Spleen (tissue), 11 donors: Measurements from ENCODE around the gene TTI1. TPM values are rescaled to one million over a fixed set of nuclear protein-coding genes. Genes with fewer than 3 reads are reported as not detected.

Source experiments
- DNase-seq: peaks from one replicate; pipeline ENCODE4 v3.0.0-alpha.2; 2020
- H3K27ac ChIP-seq, 8 donors: fragments of 200-600 bp; sonication (generic) in 7 of 8; 1 replicate in 4 of 8; 2 replicates in 4 of 8; pipeline versions ENCODE4 v1.5.0 to v1.8.0; 2016 to 2021; ENCODE audit warnings: inconsistent platforms in 4 of 8, mild to moderate bottlenecking in 4 of 8, moderate library complexity in 1 of 8
- H3K27me3 ChIP-seq, 7 donors: fragments of 200-600 bp; sonication (generic) in 6 of 7; replicated peaks in 1 of 7; 1 replicate in 4 of 7; 2 replicates in 3 of 7; pipeline versions ENCODE4 v1.5.0 to v1.8.0; 2016 to 2021; ENCODE audit warnings: inconsistent platforms in 3 of 7, mild to moderate bottlenecking in 1 of 7
- H3K36me3 ChIP-seq, 6 donors: fragments of 200-600 bp; sonication (generic) in 5 of 6; 1 replicate in 4 of 6; 2 replicates in 2 of 6; pipeline versions ENCODE4 v1.5.0 to v1.8.0; 2016 to 2021; ENCODE audit warnings: inconsistent platforms in 2 of 6
- H3K4me1 ChIP-seq, 6 donors: fragments of 200-600 bp; sonication (generic) in 5 of 6; 1 replicate in 3 of 6; 2 replicates in 3 of 6; pipeline versions ENCODE4 v1.5.0 to v1.8.0; 2016 to 2021; ENCODE audit warnings: inconsistent platforms in 3 of 6
- H3K4me3 ChIP-seq, 8 donors: fragments of 200-600 bp; sonication (generic) in 7 of 8; 1 replicate in 4 of 8; 2 replicates in 4 of 8; pipeline versions ENCODE4 v1.5.0 to v1.8.0; 2016 to 2021; ENCODE audit warnings: inconsistent platforms in 4 of 8, mild to moderate bottlenecking in 4 of 8, moderate library complexity in 2 of 8
- H3K9me3 ChIP-seq, 8 donors: fragments of 200-600 bp; sonication (generic) in 7 of 8; 1 replicate in 4 of 8; 2 replicates in 4 of 8; pipeline versions ENCODE4 v1.5.0 to v1.8.0; 2016 to 2021; ENCODE audit warnings: inconsistent platforms in 4 of 8
- POLR2A ChIP-seq, 3 donors: fragments of 450-650 bp; IDR thresholded peaks; one replicate each; pipeline ENCODE4 v1.5.1; 2017; ENCODE audit warnings: antibody characterized with exemption in 3 of 3, mild to moderate bottlenecking in 1 of 3
- POLR2AphosphoS5 ChIP-seq, 3 donors: sonication (generic); formaldehyde crosslinking; IDR thresholded peaks; one replicate each; pipeline ENCODE4 v1.5.1; 2017; ENCODE audit warnings: antibody characterized with exemption in 3 of 3
- WGBS, 5 donors: extraction: QIAGEN DNeasy Blood & Tissue Kit in 3 of 5; methylation state at CpG; one replicate each; pipeline versions ENCODE4 v1.1.5 to v1.1.7; 2013 to 2018; 5-methylcytosine and 5-hydroxymethylcytosine counted together
- intact Hi-C: fragments of 100-400 bp; cut with DNase I; formaldehyde crosslinking; loops from one replicate; pipeline ENCODE4 v1.15.0; 2023; ENCODE audit warnings: low total_unique reads
- polyA plus RNA-seq, 3 donors: library from polyadenylated mRNA; stranded (reverse); fragments of 200-250 nt; gene quantifications; one replicate each; pipeline ENCODE4 v1.2.1, GENCODE V29; 2013
- total RNA-seq, 7 donors: library from RNA; depleted of rRNA in 3 of 7; stranded (reverse); fragments of >200 nt in 3 of 7; fragmentation: NEBNext Ultra II Directional in 4 of 7; extraction: Animal tissue kit (Norgen Biotek cat#: 25700) in 4 of 7; gene quantifications; one replicate each; pipeline versions ENCODE4 v1.1.0 to v1.2.1, GENCODE V29; 2016 to 2021
- TF ChIP-seq, protein P1 (sequence below), 11 experiments: fragments of 200-600 bp in 7 of 11; fragments of 450-650 bp in 4 of 11; sonication (generic) in 4 of 11; IDR thresholded peaks in 8 of 11; conservative IDR thresholded peaks in 3 of 11; 1 replicate in 7 of 11; 2 replicates in 4 of 11; pipeline versions ENCODE4 v1.4.0 to v1.8.0; 2016 to 2021; ENCODE audit warnings: antibody characterized with exemption in 11 of 11, inconsistent platforms in 4 of 11, mild to moderate bottlenecking in 1 of 11
- donor health status: healthy with polysubstance abuse.
- donor health status: DM: no; HTN: no; CAD: no; lungs with moderate emphysema.
- donor health status: DM: no; HTN: no; CAD: no.
- donor health status: Bipolar disorder and iron deficiency.
- donor health status: healthy.
- donor health status: DM: no; HTN: no; CAD: no.
- donor health status: DM: yes; HTN: yes; CAD: no.

Gene TTI1
- total and polyA plus RNA-seq, 10 donors, result 5.9 to 25.2 (median 19.1) TPM

DNA sequence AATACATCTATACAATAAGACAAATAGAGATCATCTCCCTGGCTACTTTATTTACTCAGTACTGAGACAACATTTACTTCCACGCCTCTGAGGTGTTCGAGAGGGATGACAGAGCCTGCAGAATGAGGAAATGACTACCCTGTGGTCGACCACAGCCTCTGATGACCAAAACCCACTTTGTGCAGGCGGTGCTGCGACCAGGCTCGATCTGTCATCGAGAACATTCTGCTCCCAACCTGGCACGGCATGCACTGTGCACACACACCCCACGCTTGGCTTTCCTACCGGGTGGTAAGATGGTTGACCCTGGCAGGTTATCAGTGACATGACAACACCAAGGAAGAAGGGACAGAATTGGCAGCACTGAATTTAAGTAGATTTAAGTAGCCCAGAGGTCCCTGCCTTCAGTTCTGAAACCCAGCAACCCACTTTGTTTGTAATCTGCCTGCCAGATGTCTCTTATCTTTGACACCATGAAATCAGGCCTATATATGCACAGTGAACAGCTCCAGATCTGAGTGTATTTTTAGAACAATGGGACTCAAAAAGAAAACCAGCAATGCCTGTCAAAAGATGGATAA lies 42.6 kb downstream of the TTI1 start:
- peak; percentile 86 for DNase-seq
- Histone ChIP-seq H3K27ac (peak overlapping the region in 5 of 8 donors; percentile 15 to 51 (median 42)), H3K9me3 (no peaks in the 10 kb centered on the region), H3K4me1 (peaks cover 12 to 45% (median 27%) of the 10 kb centered on the region in 6 donors), H3K4me3 (no peak overlapping the region), H3K27me3 (no peaks in the 10 kb centered on the region), H3K36me3 (peaks cover 2 to 81% (median 38%) of the 10 kb centered on the region in 6 donors)
- TF ChIP-seq, protein P1, sequence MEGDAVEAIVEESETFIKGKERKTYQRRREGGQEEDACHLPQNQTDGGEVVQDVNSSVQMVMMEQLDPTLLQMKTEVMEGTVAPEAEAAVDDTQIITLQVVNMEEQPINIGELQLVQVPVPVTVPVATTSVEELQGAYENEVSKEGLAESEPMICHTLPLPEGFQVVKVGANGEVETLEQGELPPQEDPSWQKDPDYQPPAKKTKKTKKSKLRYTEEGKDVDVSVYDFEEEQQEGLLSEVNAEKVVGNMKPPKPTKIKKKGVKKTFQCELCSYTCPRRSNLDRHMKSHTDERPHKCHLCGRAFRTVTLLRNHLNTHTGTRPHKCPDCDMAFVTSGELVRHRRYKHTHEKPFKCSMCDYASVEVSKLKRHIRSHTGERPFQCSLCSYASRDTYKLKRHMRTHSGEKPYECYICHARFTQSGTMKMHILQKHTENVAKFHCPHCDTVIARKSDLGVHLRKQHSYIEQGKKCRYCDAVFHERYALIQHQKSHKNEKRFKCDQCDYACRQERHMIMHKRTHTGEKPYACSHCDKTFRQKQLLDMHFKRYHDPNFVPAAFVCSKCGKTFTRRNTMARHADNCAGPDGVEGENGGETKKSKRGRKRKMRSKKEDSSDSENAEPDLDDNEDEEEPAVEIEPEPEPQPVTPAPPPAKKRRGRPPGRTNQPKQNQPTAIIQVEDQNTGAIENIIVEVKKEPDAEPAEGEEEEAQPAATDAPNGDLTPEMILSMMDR (IDR thresholded peaks at IDR 0.05 in 8 of 11, conservative IDR thresholded peaks at IDR 0.05 in 3 of 11), result no peak
- TF ChIP-seq POLR2AphosphoS5 (IDR thresholded peaks at IDR 0.05), result peak; percentile 35 to 68 (median 61)
- no peak for TF ChIP-seq POLR2A (IDR thresholded peaks at IDR 0.05)
- 18 to 46% (median 24%) methylated on average over 10 of the region's 10 CpGs for WGBS, 5 donors
- intact Hi-C loops, result loop anchor here (5.0 to 10.0 kb wide), 2 partner anchors 76 to 423 kb away; no protein-coding TSS in a partner anchor

DNA sequence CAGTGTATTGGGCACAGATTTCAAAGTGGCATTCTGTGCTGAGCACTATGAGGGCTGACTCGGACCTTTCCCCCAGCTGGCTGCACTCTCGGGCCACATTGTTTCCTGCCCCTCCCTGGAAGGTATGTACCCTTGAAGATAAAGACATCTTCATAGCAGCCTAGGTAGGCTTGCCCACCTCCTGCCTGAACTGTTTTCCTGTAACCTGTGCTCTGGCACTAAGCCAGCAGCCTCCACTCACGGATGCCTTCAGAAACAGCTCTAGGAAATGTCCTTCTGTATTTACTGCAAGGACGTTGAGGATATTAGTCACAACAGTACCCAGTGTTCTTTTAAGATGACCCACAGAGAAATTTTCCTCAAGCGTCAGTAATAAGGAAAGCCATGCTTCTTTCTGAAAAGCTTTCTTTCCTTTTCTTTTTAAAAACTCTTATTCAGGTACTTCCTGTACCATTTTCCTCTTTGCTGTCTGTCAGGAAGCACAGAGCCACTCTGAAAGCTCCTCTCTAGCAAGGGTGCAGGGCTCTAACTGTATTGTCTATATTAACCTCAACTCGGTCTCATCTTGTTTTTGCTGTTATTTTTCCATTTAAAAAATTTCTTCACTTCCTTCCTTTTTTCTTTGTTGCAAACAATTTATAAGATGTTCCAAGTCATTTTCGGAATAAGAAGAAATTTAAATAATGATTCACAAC lies 43.5 kb downstream of the TTI1 start:
- intact Hi-C loops, result loop anchor here (5.0 to 10.0 kb wide), 2 partner anchors 75 to 422 kb away; no protein-coding TSS in a partner anchor
- Histone ChIP-seq H3K4me3 (no peak overlapping the region), H3K36me3 (peaks cover 2 to 81% (median 29%) of the 10 kb centered on the region in 6 donors), H3K27ac (peak overlapping the region in 5 of 8 donors; percentile 24 to 51 (median 42)), H3K9me3 (no peaks in the 10 kb centered on the region), H3K4me1 (peaks cover 12 to 45% (median 27%) of the 10 kb centered on the region in 6 donors), H3K27me3 (no peaks in the 10 kb centered on the region)
- WGBS, 5 donors, result 40 to 58% (median 50%) methylated on average over 7 of the region's 7 CpGs
- DNase-seq, result no peak
- peak in 1 of 3 donors; percentile 13 for TF ChIP-seq POLR2AphosphoS5 (IDR thresholded peaks at IDR 0.05)
- TF ChIP-seq, protein P1 (IDR thresholded peaks at IDR 0.05 in 8 of 11, conservative IDR thresholded peaks at IDR 0.05 in 3 of 11), result no peak

DNA sequence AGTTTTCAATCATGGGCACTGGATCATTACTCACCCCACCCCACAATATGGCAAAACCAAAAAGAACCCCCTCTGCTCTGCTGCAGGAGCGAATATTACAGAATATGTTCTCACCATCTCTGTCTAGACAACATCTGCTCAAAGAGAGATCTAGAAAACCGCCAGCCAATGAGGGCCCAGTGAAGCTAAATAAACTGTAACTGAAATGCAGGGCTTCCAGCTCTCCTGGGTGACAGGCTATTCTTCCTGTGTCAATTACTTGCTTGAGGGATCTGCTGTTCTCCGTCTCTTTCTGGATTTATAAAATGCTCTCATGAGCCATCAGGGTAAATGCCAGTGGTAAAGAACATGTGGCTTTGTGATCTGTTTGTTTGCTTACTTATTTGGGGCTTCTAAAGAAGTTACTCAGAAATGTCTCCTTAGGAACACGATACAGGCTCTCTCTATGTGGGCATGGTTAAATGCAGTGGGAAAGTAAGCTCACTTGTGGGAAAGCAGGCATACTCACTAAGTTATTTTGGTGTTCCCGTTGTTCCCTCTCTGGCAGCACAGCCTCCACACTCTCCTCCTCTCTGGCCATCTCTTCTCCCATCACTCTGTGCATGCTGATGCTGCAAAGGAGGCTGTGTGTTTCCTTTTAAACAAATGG lies 44.8 kb downstream of the TTI1 start:
- Histone ChIP-seq H3K4me1 (peaks cover 12 to 43% (median 27%) of the 10 kb centered on the region in 6 donors), H3K36me3 (peaks cover 2 to 81% (median 21%) of the 10 kb centered on the region in 6 donors), H3K4me3 (no peak overlapping the region), H3K9me3 (no peaks in the 10 kb centered on the region), H3K27ac (no peak overlapping the region), H3K27me3 (no peaks in the 10 kb centered on the region)
- no peak for DNase-seq
- 87 to 98% (median 94%) methylated on average over 5 of the region's 5 CpGs for WGBS, 5 donors
- intact Hi-C loops, result no loop called here
- TF ChIP-seq POLR2AphosphoS5 (IDR thresholded peaks at IDR 0.05) (no peak), POLR2A (IDR thresholded peaks at IDR 0.05) (no peak)
- TF ChIP-seq, protein P1 (IDR thresholded peaks at IDR 0.05 in 8 of 11, conservative IDR thresholded peaks at IDR 0.05 in 3 of 11), result no peak
